Measurements from ENCODE around the gene CES4A.

DNA sequence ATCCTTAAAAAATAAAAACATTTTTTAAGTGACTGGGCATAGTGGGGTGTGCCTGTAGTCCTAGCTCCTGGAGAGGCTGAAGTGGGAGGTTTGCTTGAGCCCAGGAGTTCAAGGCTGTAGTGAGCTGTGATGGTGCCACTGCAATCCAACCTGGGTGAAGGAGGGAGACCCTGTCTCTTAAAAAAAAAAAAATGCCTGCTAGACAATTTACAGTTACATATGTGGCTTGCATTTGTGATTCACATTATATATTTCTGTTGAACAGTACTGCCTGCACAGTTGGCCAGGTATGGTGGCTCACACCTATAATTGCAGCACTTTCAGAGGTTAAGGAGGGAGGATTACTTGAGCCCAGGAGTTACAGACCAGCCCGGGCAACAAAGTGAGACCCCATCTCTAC, 64.0 kb downstream of the CES4A start:
- TF ChIP-seq ZNF274 (IDR thresholded peaks at IDR 0.05; ENCODE audit: low read depth, low read length): no peak
- TF ChIP-seq SUZ12 (IDR thresholded peaks at IDR 0.05; ENCODE audit: extremely low read depth, insufficient read depth, insufficient read length): no peak
- no peak for TF ChIP-seq YY1 (IDR thresholded peaks at IDR 0.05; ENCODE audit: insufficient read depth, insufficient read length)
